GM19240 (cell line): ENCODE measurements around the gene DCP1B.
A peak's percentile ranks its signal among the peaks of the same experiment; 100 is the strongest.

ENCODE experiments used
- DNase-seq: peaks from one replicate; pipeline ENCODE4 v3.0.0; 2011; ENCODE audit warnings: low spot score; ENCODE audit not compliant: insufficient read length

Gene DCP1B

DNA sequence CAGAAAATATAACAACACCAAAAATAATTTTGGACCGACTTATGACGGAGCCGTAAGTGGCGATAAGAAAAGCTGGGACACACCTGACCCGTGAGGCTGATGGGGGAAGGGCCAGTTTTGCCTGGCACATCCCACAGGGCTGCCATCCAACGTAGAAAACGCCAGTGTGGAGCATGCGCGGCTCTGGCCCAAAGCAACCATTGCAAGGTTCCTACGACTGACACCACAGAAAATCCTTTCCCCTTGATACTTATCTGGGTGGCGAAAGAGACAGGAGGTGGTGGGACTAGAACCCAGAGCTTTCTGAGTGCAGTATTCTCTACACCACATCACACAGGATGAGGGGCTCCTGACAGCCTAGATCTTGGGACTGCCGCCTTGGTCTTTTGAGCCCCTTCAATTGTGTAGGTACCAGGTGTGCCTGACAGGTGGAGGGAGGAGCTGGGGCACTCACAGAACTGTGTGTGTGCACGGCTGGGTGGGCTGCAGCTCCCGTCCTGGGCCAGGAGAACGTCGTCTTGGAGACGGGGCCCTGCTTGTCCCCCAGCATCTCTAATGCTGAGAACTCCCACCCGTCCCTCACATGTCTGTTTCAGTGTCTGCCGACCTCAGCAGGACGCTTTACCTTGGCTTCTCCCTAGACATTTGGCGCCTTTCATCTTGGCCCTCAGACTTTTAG is 68.4 kb downstream of the DCP1B start:
- DNase-seq: no peak

DNA sequence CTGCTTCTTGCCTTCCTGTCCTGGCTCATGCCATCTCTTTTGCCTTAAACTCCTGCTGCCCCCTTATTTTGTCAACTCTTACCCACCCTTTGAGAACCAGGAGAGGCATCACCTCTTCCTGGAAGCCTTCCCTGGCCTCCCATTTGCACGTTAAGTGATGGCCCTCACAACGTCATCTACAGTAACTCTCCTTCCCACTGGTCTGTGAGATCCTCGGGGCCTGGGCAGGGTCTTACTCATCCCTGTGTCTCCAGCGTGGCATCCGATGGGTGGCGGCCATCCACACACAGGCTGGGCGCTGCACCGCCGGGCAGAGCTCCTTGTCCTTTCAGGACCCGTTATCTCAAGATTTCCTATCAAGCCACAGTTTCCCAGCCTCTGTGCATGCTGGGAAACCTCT is 69.0 kb downstream of the DCP1B start:
- DNase-seq: no peak

DNA sequence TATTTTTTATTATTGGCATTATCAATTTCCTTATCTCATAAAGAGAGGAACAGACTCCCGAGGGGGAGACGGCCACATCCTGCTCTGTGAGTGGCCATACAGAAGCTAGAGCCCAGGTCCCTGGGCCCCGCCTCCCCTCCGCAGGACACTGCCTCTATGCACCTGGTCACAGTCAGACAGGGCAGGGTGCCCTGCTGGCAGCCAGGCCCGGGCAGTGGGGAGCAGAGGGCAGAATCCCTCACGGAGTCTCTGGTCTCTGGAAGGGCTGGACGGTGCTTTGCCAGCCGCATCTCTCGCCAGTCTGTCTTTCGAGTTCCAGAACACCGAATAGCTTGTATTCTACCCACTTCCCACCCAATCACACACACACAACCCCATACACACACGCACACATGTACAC is 69.4 kb downstream of the DCP1B start:
- no peak for DNase-seq

DNA sequence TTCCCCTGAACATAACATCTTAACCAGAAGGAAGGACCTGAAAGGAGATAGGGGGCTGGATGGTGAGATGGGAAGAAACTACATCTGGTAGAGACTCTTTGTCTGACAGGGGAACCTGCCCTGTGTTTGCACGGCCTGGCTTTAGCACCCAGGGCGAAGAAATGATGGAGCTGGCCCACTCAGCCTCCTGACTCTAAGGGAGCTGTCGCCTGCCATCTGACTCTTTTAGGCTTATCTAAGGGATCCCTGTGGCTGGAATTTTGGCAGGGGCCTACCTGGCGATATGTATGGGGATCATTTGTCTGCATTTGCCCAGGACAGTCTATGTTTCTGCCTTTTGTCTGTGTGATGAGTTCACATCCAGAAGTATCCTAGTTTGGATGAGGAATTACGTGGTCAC is 70.2 kb downstream of the DCP1B start:
- DNase-seq: no peak

DNA sequence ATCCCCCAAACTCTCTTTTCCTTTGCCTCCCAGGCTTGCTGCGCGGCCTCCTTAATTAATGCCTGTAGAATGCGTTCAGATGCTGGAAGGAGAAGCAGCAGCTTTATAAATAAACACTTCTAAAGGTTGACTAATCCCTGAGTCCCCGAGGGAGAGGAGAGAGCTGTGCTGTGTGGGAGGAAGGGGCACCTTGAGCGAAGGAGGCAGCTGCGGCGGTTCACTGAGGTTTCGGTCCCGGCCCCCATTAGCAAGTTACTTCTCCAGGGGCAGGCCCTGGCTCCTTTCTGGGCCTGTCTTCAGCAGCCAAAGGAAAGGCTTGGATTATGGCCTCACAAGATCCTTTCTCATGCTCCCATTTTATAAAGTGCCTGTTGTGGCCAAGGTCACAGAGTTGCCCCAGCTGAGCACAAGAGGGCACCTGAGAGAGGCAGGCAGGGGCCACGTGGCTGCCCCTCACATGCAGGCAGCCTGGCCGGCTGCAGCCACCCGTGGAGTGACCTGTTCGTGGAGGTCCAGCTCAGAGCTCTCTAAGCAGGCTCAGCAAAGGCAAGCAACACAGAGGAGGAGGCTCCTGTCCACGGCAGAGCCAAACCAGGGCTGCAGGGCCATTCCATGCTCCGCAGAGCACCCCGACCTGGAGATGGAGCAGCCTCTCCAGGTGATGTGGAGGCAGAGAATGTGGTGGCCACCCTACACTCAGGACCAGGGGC is 70.8 kb downstream of the DCP1B start:
- DNase-seq: peak; percentile 23

DNA sequence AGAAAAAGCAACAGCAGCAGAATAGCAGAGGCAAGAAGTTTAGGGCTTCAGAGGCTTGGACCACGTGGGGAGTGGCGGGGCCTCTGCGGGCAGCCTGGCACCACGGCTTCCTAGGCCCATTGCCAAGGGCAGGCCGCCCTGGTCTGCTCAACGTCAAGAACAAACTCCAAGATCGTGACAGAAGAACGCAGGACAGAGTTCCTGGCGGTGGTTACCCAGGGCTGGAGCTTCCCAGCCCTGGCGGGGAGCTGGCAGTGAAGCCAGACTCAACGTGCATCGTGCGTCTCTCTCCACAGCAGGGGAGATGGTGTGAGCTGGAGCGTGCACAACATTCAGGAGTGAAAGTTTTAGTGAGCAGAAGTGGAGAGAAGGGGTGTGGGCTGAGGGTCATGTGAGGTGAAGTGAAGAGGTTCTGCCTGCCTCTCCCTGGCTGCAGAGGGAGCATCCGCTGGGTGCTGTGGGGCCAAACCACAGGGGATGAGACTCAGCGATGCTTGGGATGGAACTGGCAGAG is 71.9 kb downstream of the DCP1B start:
- DNase-seq: no peak

DNA sequence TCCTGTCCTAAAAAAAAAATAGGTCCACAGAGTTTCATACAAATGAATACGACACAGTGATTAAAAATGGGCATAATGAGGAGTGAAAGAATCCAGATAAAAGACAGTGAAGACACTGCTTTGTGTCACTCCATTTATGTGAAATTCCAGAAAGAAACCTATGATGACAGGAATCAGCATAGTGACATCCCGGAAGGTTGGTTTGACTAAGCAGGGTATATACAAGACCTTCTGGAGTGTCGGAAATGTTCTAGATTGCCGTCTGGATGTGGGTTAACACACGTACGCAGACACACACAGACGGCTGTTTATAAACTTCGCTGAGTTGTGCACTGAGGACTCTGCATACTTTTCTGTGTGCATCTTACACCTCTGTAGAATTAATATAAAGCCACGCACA is 72.6 kb downstream of the DCP1B start:
- no peak for DNase-seq

DNA sequence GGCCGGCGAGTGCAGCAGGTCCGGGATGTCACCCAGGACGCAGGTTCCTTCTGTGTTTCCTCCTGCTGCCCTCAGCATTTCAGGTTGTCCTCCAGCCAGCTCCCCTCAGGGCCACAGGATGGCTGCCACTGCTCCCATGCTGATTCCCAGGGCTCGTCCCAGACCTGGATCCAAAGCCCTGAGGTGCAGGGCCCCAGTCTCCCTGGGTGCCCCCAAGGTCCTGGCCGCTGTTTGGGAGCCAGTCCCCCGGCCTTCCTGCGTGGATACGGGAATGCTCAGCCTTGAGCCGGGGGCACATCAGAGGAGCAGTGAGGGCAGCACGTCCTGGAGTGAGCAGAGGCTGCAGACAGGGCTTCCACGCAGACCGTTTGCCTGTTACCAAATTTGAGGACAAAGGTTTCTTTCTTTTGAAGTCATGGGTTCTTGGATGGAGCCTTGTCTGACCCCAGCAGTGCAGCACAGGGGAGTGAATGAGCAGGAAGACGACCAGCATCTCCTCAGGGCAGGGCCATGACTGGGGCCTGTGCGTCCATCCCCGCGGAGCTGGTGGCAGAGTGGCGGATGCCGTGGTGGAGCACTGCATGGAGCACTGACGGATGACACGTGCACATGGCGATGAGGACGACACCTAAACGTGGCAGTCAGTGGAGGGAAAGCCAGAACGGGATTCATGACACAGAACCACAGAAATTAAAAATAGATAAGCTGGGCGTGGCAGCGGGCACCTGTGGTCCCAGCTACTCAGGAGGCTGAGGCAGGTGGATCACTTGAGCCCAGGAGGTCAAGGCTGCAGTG is 73.3 kb downstream of the DCP1B start:
- no peak for DNase-seq

DNA sequence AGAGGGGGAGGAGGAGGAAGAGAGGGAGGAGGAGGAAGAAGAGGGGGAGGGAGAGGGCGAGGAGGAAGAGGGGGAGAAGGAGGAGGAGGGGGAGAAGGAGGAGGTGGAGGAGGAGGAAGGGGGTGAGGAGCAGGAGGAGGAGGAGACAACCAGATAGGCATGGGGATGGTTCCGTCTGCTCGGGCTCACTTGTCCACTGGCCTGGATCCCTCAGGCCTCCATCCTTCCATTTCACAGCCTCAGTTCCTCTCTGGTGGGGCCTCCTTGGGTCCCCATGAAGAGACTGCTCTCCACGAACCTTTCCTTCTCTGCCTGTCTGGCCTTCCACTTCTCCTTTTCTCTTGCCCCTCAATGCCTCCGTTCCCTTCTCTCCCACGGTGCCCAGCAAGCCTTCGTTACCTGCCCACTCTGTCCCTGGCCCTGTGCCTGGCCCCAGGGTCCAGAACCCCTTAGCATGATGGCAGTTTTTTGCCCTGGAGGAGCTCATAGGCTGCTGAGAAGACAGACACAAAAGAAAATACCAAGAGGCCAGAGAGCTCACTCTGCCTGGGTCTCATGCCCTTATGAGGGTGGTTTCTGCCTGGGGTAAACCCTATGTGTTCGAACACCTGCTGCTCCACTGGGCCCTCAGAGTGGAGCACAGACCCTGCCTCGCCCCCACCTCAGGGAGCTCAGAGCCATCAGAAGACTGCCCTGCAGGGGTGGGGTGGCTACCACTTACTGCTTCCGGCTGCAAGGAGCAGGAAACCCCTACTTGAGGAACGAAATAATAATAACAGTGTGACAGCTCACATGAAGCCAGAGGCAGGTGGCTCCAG is 74.1 kb downstream of the DCP1B start:
- no peak for DNase-seq

DNA sequence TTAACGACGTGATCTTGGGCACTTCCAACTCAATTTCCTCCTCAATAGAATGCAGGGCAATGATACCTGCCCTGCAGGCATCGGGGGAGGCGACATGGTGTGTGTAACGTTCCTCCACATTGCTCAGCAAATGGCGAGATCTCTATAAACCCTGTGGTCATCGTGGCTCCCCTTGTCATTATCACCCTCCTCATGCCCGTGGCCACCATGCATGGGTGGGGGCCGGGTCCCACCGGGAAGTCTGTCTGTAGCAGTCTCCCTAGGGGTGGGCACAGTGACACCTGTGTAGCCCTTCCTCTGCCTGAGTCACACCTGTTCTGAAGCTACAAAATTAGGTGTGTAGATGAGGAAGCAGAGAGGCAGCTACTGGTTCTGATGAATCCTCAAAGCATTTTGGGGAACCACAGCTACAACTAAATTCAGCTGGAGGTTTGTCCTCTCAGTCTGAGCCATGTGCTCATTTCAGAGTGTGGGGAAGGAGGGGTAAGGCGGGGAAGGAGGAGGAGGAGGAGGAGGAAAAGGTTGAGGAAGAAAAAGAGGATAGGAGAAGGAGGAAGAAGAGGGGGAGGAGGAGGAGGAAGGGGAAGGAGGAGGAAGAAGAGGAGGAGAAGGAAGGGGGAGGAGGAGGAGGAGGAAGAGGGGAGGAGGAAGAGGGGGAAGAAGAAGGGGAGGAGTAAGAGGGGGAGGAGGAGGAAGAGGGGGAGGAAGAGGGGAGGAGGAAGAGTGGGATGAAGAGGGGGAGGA is 74.8 kb downstream of the DCP1B start:
- DNase-seq: no peak

DNA sequence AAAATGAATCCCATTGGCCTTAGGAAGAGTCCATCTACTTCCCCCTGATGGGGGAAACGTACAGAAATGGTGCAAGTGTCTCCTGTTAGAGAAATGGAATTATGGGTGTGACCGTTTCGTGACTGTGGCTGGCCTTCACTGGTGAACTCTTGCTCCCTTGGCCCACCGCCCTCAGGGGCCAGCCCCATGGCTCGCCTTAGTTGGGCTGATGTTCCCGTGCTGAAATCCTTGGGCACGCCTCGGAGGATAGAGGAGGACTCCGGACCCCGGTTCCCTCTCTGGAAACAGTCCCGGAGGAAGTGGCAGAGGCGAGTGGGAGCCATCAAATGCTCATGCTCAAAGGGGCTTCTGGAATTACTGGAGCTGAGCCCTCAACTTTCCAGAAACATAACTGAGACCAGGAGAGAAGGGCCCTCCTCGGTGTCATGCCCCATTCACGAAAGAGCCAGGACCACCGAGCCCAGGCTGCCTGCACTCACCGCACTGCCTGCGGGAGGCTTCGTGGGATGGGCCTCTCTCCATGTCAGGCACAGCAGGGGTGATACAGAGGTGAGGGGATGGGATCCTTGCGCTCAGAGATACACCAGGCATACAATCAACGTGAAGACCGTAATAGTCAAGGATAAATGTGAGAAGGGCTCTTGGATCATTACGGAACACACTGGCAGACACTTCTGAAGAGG is 75.7 kb downstream of the DCP1B start:
- DNase-seq: no peak

DNA sequence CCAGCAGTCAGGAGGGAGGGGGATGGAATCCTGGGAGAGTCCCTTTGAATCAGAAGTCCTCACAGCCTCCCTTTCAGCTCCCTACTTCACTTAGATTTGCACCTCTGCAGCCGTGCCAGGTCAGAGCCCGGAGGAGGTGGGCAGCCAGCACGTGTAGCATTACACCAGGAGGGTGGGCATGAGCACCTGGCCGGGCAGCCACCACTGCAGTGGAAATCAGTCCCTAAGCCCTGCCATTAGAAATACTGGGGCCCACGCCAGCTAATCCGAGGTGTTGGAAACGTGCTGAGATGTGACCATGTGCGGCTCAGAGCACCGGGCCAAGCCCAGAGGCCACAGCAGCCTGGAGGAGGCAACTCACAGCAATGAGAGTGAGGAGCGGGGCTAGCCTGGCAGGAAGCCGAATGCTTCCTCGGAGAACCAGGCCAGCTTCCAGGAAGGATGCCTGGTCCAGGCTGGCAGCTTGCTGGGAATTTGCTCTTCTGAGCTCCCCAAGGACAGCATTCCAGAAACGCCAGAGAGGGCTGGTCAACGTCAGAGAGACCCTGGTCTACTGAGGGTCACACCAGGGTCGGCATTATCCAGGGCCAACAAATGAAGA is 76.4 kb downstream of the DCP1B start:
- DNase-seq: no peak

DNA sequence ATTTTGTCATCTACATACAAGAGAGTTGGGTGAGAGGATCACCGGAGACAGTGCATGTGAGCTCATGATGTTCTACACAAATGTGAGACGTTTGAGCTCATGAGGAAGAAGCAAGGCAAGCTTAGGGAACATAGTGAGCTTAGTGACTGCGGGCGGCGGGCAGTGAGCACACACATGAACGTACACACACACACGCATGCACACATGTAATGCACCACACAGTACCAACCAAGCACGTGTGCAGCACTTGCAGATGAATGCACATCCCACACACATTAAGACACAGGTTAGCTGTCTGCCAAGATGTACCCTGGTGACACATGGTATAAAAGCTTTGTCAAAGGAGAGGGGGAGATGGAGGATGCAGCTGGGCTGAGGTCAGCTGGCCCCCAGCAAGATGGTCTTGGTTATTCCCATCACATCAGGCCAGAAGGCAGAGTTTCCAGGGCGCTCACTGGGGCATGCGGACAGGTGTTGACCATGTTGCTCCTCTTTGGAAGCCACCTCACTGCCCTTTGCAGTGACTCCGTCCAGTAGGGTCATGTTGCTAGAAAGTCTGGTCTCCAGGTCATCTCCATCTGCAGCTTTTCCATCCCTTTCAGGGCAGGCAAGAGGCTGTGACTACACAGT is 77.1 kb downstream of the DCP1B start:
- no peak for DNase-seq

DNA sequence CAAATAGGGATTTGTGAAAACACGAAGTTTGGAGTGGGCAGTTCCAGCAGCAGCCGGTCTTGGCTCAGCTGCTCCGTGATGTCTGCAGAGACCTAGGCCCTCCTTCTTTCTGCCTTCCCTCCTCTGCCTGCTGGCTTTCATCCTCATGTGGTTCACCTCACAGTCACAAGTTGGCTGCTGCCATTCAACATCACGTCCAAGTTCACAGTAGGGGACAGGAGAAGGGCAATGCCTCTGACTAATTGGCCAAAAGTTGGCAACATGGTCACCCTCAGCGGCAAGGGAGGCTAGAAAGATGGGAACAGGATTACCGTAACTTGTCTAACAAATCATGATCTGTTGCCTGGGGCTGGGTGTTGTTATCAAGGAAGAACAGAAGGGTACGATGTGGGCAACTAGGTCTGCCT is 78.0 kb downstream of the DCP1B start:
- DNase-seq: no peak

DNA sequence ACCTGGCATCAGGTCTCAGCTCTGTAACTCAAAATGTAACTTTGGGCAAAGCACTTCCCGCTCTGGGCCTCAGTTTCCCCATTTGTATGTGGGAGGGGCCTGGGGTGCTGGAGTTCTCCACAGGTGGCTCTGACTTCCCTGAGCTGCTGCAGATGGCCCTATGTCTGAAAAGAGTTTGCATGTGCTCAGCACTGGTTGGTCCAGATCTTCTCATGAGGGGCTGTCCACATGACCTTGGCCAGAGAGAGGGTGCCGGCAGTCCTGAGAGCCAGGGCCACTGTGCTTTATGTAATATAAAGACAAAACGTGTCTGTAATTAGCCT is 78.6 kb downstream of the DCP1B start:
- no peak for DNase-seq

DNA sequence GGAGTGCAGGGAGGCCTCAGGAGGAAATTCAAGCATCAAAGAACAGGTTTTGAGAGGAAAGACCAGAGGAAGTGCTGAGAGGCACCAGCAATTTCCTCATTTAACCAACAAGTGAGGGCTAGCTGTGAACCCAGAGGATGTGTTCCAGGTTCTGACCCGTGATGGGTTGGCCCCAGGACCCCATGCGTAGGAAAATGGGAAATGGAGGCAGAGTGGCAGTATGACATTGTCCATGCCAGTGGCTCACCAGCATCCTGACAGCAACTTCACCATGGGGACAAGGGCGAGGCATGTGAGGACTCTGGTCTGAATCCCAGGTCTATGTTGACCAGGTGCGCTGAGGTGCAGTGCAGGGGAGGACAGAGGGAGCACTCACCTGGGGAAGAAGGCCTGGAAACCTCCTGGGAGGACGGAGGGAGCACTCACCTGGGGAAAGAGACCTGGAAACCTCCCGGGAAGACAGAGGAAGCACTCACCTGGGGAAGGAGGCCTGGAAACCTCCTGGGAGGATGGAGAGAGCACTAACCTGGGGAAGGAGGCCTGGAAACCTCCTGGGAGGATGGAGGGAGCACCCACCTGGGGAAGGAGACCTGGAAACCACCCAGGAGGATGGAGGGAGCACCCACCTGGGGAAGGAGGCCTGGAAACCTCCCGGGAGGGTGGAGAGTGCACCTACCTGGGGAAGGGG is 79.1 kb downstream of the DCP1B start:
- no peak for DNase-seq

DNA sequence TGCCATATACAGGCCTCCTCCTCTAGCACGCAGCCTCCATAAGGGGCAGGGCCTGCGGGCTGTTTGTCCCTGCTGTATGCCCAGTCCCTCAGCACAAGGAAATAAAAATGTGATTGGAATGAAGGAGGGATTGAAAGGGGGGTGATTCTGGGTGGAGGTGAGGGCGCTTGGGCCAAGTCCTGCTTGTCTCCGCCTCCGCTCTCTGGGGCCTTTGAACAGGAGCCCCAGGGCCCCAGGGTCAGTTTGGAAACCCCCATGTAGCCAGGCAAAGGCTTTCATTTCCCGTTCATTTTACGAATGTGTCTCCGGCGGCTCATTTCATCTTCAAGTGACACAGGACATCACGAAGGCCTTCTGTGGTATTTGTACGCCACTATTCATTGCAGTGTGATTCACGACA is 81.3 kb downstream of the DCP1B start:
- no peak for DNase-seq

DNA sequence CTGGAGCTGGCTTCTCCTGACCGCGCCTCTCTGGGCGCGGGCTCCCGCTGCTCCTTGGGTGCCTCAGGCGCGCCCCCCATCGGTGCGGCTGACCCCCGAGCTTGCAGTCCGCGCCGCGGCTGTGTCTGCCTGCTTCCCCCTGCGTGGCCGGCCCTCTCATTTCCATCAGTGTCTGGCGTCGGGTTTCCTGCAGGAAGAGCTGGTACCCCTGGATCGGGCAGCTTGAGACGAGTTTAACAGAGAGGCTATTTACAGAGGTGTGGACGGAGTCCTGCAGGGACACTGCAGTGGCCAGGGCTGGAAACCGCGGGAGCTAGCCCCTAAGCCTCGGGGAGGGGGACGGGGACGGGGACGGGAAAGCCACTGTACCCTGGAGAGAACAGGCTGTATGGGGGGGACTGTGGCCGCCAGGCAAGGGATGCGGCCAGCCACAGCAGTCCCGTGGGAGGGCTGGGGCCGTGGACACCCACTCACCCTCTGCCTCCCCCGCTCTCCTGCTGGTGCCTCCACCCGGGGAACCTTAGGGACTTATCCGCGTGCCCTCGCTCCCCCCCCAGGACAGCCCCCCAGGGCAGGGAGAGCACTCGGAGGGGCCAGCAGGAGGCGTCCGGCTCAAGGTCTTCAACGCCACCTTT is 82.1 kb downstream of the DCP1B start:
- no peak for DNase-seq
